CD4-positive, CD25-positive, alpha-beta regulatory T cell (primary cell): ENCODE results near the gene DOLPP1. TPM values are rescaled to one million over a fixed set of nuclear protein-coding genes. Genes with fewer than 3 reads are reported as not detected.

Experiments
- ATAC-seq, 2 donors: fragments of 150-1000 bp; cut with Tn5 transposase; one replicate each; pipeline ENCODE4 v1.10.0; 2021; ENCODE audit warnings: low read depth in 2 of 2, moderate number of reproducible peaks in 2 of 2, moderate library complexity in 1 of 2
- DNase-seq, 3 donors: peaks; one replicate each; pipeline versions ENCODE4 v3.0.0 to v3.0.0-alpha.2; 2012 to 2022; ENCODE audit warnings: mixed read lengths in 1 of 3
- H3K27ac ChIP-seq: one replicate; pipeline ENCODE4 v1.7.0; 2013; ENCODE audit warnings: mild to moderate bottlenecking, low read length; ENCODE audit not compliant: insufficient read depth, poor library complexity, severe bottlenecking
- H3K27me3 ChIP-seq: one replicate; pipeline ENCODE4 v1.7.0; 2013; ENCODE audit warnings: low read length; ENCODE audit not compliant: control insufficient read depth, insufficient read depth
- H3K36me3 ChIP-seq: one replicate; pipeline ENCODE4 v1.7.0; 2013; ENCODE audit warnings: mild to moderate bottlenecking, low read length, moderate library complexity; ENCODE audit not compliant: control insufficient read depth, insufficient read depth
- H3K4me1 ChIP-seq: 2 replicates; pipeline ENCODE4 v1.7.0; 2013; ENCODE audit warnings: mild to moderate bottlenecking, low read length; ENCODE audit not compliant: insufficient read depth, control insufficient read depth, poor library complexity, severe bottlenecking
- H3K4me3 ChIP-seq: one replicate; pipeline ENCODE4 v1.7.0; 2013; ENCODE audit warnings: low read depth, mild to moderate bottlenecking, low read length, moderate library complexity
- H3K9me3 ChIP-seq, 2 experiments: 1 replicate in 1 of 2; 2 replicates in 1 of 2; pipeline ENCODE4 v1.7.0; 2013; ENCODE audit warnings: low read length in 2 of 2, mild to moderate bottlenecking in 1 of 2, moderate library complexity in 1 of 2; ENCODE audit not compliant: control insufficient read depth in 2 of 2
- H3K27ac Mint-ChIP-seq, 3 donors: one replicate each; pipeline ENCODE4 v1.8.0; 2020 to 2022; ENCODE audit warnings: mild to moderate bottlenecking in 3 of 3, mixed read lengths in 3 of 3, moderate library complexity in 2 of 3
- H3K27me3 Mint-ChIP-seq: one replicate; pipeline ENCODE4 v1.8.0; 2022; ENCODE audit warnings: mild to moderate bottlenecking, mixed read lengths
- H3K36me3 Mint-ChIP-seq: one replicate; pipeline ENCODE4 v1.8.0; 2020; ENCODE audit warnings: mixed read lengths
- H3K4me1 Mint-ChIP-seq, 4 donors: one replicate each; pipeline ENCODE4 v1.8.0; 2020 to 2022; ENCODE audit warnings: mixed read lengths in 4 of 4, mild to moderate bottlenecking in 1 of 4
- H3K4me3 Mint-ChIP-seq, 4 donors: one replicate each; pipeline ENCODE4 v1.8.0; 2020 to 2022; ENCODE audit warnings: mild to moderate bottlenecking in 4 of 4, mixed read lengths in 4 of 4, moderate library complexity in 3 of 4
- H3K9me3 Mint-ChIP-seq, 7 donors: one replicate each; pipeline ENCODE4 v1.8.0; 2020 to 2022; ENCODE audit warnings: mixed read lengths in 7 of 7, mild to moderate bottlenecking in 3 of 7, moderate library complexity in 2 of 7
- polyA plus RNA-seq, 4 donors: library from polyadenylated mRNA; unstranded; fragments of 300-500 nt; fragmentation: Illumina TruSeq; gene quantifications; one replicate each; pipeline ENCODE4 v1.2.3, GENCODE V29; 2021
- total RNA-seq: library from RNA; stranded (reverse); gene quantifications from one replicate; pipeline ENCODE4 v1.2.3, GENCODE V29; 2022

DOLPP1 gene
- total and polyA plus RNA-seq, 5 donors from 2014 or later = 3.9 to 9.3 (median 8.7) TPM

- no peaks in the 10 kb centered on the region for H3K4me1 ChIP-seq
- H3K36me3 ChIP-seq = peaks cover 37% of the 10 kb centered on the region
- no peak overlapping the region for H3K4me3 ChIP-seq
- peaks cover 0 to 3% (median 0%) of the 10 kb centered on the region in 4 donors for H3K4me1 Mint-ChIP-seq
- H3K4me3 Mint-ChIP-seq = no peak overlapping the region
- no peak overlapping the region for H3K27ac Mint-ChIP-seq
- H3K27me3 ChIP-seq = no peaks in the 10 kb centered on the region
- no peaks in the 10 kb centered on the region for H3K27me3 Mint-ChIP-seq
- ATAC-seq = no peak
- no peaks in the 10 kb centered on the region for H3K9me3 Mint-ChIP-seq
- DNase-seq = no peak
- no peaks in the 10 kb centered on the region for H3K9me3 ChIP-seq
- no peak overlapping the region for H3K27ac ChIP-seq
- H3K36me3 Mint-ChIP-seq = peaks cover 9% of the 10 kb centered on the region
Observed at GRCh38 chr9:129089246-129089645, 8.3 kb downstream of the DOLPP1 start.

- no peak overlapping the region for H3K27ac Mint-ChIP-seq
- H3K36me3 ChIP-seq = peaks cover 12% of the 10 kb centered on the region
- H3K27me3 ChIP-seq = no peaks in the 10 kb centered on the region
- H3K9me3 Mint-ChIP-seq = no peaks in the 10 kb centered on the region
- H3K4me1 Mint-ChIP-seq = no peaks in the 10 kb centered on the region
- H3K36me3 Mint-ChIP-seq = peaks cover 3% of the 10 kb centered on the region
- DNase-seq = no peak
- H3K27me3 Mint-ChIP-seq = no peaks in the 10 kb centered on the region
- no peak overlapping the region for H3K27ac ChIP-seq
- ATAC-seq = no peak
- H3K4me3 ChIP-seq = no peak overlapping the region
- H3K4me1 ChIP-seq = no peaks in the 10 kb centered on the region
- no peaks in the 10 kb centered on the region for H3K9me3 ChIP-seq
- H3K4me3 Mint-ChIP-seq = no peak overlapping the region
Observed at GRCh38 chr9:129093602-129094386, 12.9 kb downstream of the DOLPP1 start.

GRCh38 chr9:129094387-129095169 lies 13.7 kb downstream of the DOLPP1 start:
- no peak overlapping the region for H3K4me3 ChIP-seq
- Mint-ChIP-seq H3K4me1 (no peaks in the 10 kb centered on the region), H3K4me3 (no peak overlapping the region), H3K27ac (no peak overlapping the region), H3K9me3 (no peaks in the 10 kb centered on the region), H3K27me3 (no peaks in the 10 kb centered on the region), H3K36me3 (peaks cover 3% of the 10 kb centered on the region)
- H3K9me3 ChIP-seq = no peaks in the 10 kb centered on the region
- ATAC-seq (no peak), DNase-seq (no peak)
- H3K4me1 ChIP-seq = no peaks in the 10 kb centered on the region
- peaks cover 8% of the 10 kb centered on the region for H3K36me3 ChIP-seq
- H3K27me3 ChIP-seq = no peaks in the 10 kb centered on the region
- no peak overlapping the region for H3K27ac ChIP-seq

- Histone ChIP-seq H3K27me3 (no peaks in the 10 kb centered on the region), H3K4me1 (no peaks in the 10 kb centered on the region), H3K36me3 (peaks cover 2% of the 10 kb centered on the region), H3K9me3 (no peaks in the 10 kb centered on the region), H3K4me3 (no peak overlapping the region), H3K27ac (no peak overlapping the region)
- Mint-ChIP-seq H3K36me3 (peaks cover 3% of the 10 kb centered on the region), H3K27ac (no peak overlapping the region), H3K27me3 (no peaks in the 10 kb centered on the region), H3K4me3 (no peak overlapping the region), H3K9me3 (no peaks in the 10 kb centered on the region), H3K4me1 (no peaks in the 10 kb centered on the region)
- DNase-seq (no peak), ATAC-seq (no peak)
Observed at GRCh38 chr9:129095170-129095667, 14.3 kb downstream of the DOLPP1 start.

GRCh38 chr9:129095908-129096307 lies 15.0 kb downstream of the DOLPP1 start:
- Mint-ChIP-seq H3K4me3 (no peak overlapping the region), H3K9me3 (no peaks in the 10 kb centered on the region), H3K27me3 (no peaks in the 10 kb centered on the region), H3K36me3 (peaks cover 3% of the 10 kb centered on the region), H3K4me1 (no peaks in the 10 kb centered on the region), H3K27ac (no peak overlapping the region)
- ATAC-seq (no peak), DNase-seq (no peak)
- H3K9me3 ChIP-seq = no peaks in the 10 kb centered on the region
- H3K36me3 ChIP-seq = no peaks in the 10 kb centered on the region
- H3K27me3 ChIP-seq = no peaks in the 10 kb centered on the region
- H3K4me1 ChIP-seq = no peaks in the 10 kb centered on the region
- H3K4me3 ChIP-seq = no peak overlapping the region
- no peak overlapping the region for H3K27ac ChIP-seq

GRCh38 chr9:129097671-129098306 lies 16.9 kb downstream of the DOLPP1 start:
- Mint-ChIP-seq H3K36me3 (peaks cover 3% of the 10 kb centered on the region), H3K4me3 (no peak overlapping the region)
- no peak for ATAC-seq

GRCh38 chr9:129098328-129098727 lies 17.4 kb downstream of the DOLPP1 start:
- H3K4me3 ChIP-seq = no peak overlapping the region
- no peaks in the 10 kb centered on the region for H3K27me3 ChIP-seq
- H3K36me3 Mint-ChIP-seq = peaks cover 3% of the 10 kb centered on the region
- H3K9me3 ChIP-seq = no peaks in the 10 kb centered on the region
- H3K4me1 ChIP-seq = no peaks in the 10 kb centered on the region
- DNase-seq (no peak), ATAC-seq (no peak)
- no peaks in the 10 kb centered on the region for H3K27me3 Mint-ChIP-seq
- H3K9me3 Mint-ChIP-seq = no peaks in the 10 kb centered on the region
- H3K4me3 Mint-ChIP-seq = no peak overlapping the region
- no peak overlapping the region for H3K27ac ChIP-seq
- H3K4me1 Mint-ChIP-seq = no peaks in the 10 kb centered on the region
- H3K27ac Mint-ChIP-seq = no peak overlapping the region
- H3K36me3 ChIP-seq = no peaks in the 10 kb centered on the region

More at GRCh38 chr9:129097671-129098306, 16.9 kb downstream of the DOLPP1 start:
- no peak for DNase-seq
- no peaks in the 10 kb centered on the region for H3K27me3 Mint-ChIP-seq
- Histone ChIP-seq H3K4me3 (no peak overlapping the region), H3K27me3 (no peaks in the 10 kb centered on the region), H3K36me3 (no peaks in the 10 kb centered on the region), H3K27ac (no peak overlapping the region), H3K9me3 (no peaks in the 10 kb centered on the region), H3K4me1 (no peaks in the 10 kb centered on the region)
- no peak overlapping the region for H3K27ac Mint-ChIP-seq
- no peaks in the 10 kb centered on the region for H3K4me1 Mint-ChIP-seq
- no peaks in the 10 kb centered on the region for H3K9me3 Mint-ChIP-seq
